H9 (cell line): ENCODE measurements around the gene MESD. TPM values are rescaled to one million over a fixed set of nuclear protein-coding genes. Genes with fewer than 3 reads are reported as not detected.
A peak's percentile ranks its signal among the peaks of the same experiment; 100 is the strongest.

Source experiments
- DNase-seq: peaks from one replicate; pipeline ENCODE4 v3.0.0-alpha.2; 2017
- H2AFZ ChIP-seq: one replicate; pipeline ENCODE4 v1.6.1; 2013; ENCODE audit warnings: mild to moderate bottlenecking, low read length, control low read depth, moderate library complexity
- H2AK5ac ChIP-seq: 2 replicates; pipeline ENCODE4 v1.6.1; 2013; ENCODE audit warnings: low read length, control low read depth, mixed read lengths; ENCODE audit not compliant: insufficient read length
- H2BK120ac ChIP-seq: one replicate; pipeline ENCODE4 v1.6.1; 2013; ENCODE audit warnings: low read depth, mild to moderate bottlenecking, low read length, control low read depth, inconsistent platforms; ENCODE audit not compliant: poor library complexity, severe bottlenecking
- H2BK12ac ChIP-seq: 2 replicates; pipeline ENCODE4 v1.6.1; 2013; ENCODE audit warnings: low read length, control low read depth, mixed read lengths, low read depth; ENCODE audit not compliant: insufficient read length
- H2BK15ac ChIP-seq: 2 replicates; pipeline ENCODE4 v1.6.1; 2013; ENCODE audit warnings: low read depth, low read length, control low read depth
- H2BK20ac ChIP-seq: one replicate; pipeline ENCODE4 v1.6.1; 2013; ENCODE audit warnings: low read depth, mild to moderate bottlenecking, low read length, control low read depth, inconsistent platforms; ENCODE audit not compliant: poor library complexity, severe bottlenecking
- H2BK5ac ChIP-seq: 2 replicates; pipeline ENCODE4 v1.6.1; 2013; ENCODE audit warnings: low read length, control low read depth, mixed read lengths; ENCODE audit not compliant: insufficient read length
- H3K14ac ChIP-seq: 2 replicates; pipeline ENCODE4 v1.6.1; 2013; ENCODE audit warnings: low read length, control low read depth; ENCODE audit not compliant: insufficient read depth
- H3K18ac ChIP-seq: 2 replicates; pipeline ENCODE4 v1.6.1; 2013; ENCODE audit warnings: low read depth, mild to moderate bottlenecking, mixed read lengths, low read length, control low read depth; ENCODE audit not compliant: insufficient read length
- H3K23ac ChIP-seq: 2 replicates; pipeline ENCODE4 v1.6.1; 2013; ENCODE audit warnings: low read length, control low read depth, mixed read lengths, low read depth; ENCODE audit not compliant: insufficient read length
- H3K23me2 ChIP-seq: 2 replicates; pipeline ENCODE4 v1.6.1; 2013; ENCODE audit warnings: low read depth, mild to moderate bottlenecking, mixed read lengths, low read length, control low read depth; ENCODE audit not compliant: insufficient read length, poor library complexity, severe bottlenecking
- H3K27ac ChIP-seq: 2 replicates; pipeline ENCODE4 v1.5.1; 2013; ENCODE audit warnings: low read length, control low read depth, mixed read lengths, low read depth; ENCODE audit not compliant: insufficient read length
- H3K27me3 ChIP-seq: 2 replicates; pipeline ENCODE4 v1.6.1; 2013; ENCODE audit warnings: low read length, control low read depth, inconsistent platforms; ENCODE audit not compliant: insufficient read depth
- H3K4ac ChIP-seq: 2 replicates; pipeline ENCODE4 v1.6.1; 2013; ENCODE audit warnings: low read depth, mild to moderate bottlenecking, control low read depth, inconsistent platforms, low read length, moderate library complexity
- H3K4me1 ChIP-seq: 2 replicates; pipeline ENCODE4 v1.6.1; 2013; ENCODE audit warnings: low read length, control low read depth, inconsistent platforms; ENCODE audit not compliant: insufficient read depth
- H3K4me2 ChIP-seq: 2 replicates; pipeline ENCODE4 v1.6.1; 2013; ENCODE audit warnings: low read length, control low read depth, mixed read lengths; ENCODE audit not compliant: insufficient read length, insufficient read depth
- H3K56ac ChIP-seq: 2 replicates; pipeline ENCODE4 v1.6.1; 2013; ENCODE audit warnings: low read depth, mild to moderate bottlenecking, mixed read lengths, low read length, control low read depth; ENCODE audit not compliant: insufficient read length
- H3K79me1 ChIP-seq: 2 replicates; pipeline ENCODE4 v1.6.1; 2013; ENCODE audit warnings: low read depth, mild to moderate bottlenecking, moderate library complexity, low read length, control low read depth, inconsistent platforms; ENCODE audit not compliant: insufficient read depth, poor library complexity, severe bottlenecking
- H3K79me2 ChIP-seq: 2 replicates; pipeline ENCODE4 v1.6.1; 2013; ENCODE audit warnings: low read length, control low read depth, inconsistent platforms; ENCODE audit not compliant: insufficient read depth
- H3K9ac ChIP-seq: 2 replicates; pipeline ENCODE4 v1.6.1; 2013; ENCODE audit warnings: low read length, control low read depth, mixed read lengths; ENCODE audit not compliant: insufficient read length; ENCODE audit errors: extremely low read depth
- H3K9me3 ChIP-seq: one replicate; pipeline ENCODE4 v1.6.1; 2013; ENCODE audit warnings: low read depth, low read length, inconsistent platforms; ENCODE audit not compliant: control insufficient read depth
- H3T11ph ChIP-seq: one replicate; pipeline ENCODE4 v1.6.1; 2013; ENCODE audit warnings: mild to moderate bottlenecking, low read length, control low read depth, inconsistent platforms
- H4K20me1 ChIP-seq: one replicate; pipeline ENCODE4 v1.6.1; 2013; ENCODE audit not compliant: control insufficient read depth, insufficient read length, insufficient read depth
- H4K5ac ChIP-seq: 2 replicates; pipeline ENCODE4 v1.6.1; 2013; ENCODE audit warnings: low read depth, mild to moderate bottlenecking, mixed read lengths, low read length, control low read depth; ENCODE audit not compliant: insufficient read length
- H4K8ac ChIP-seq: replicated peaks from 2 replicates; pipeline ENCODE4 v1.6.1; 2013; ENCODE audit warnings: low read length, control low read depth, mixed read lengths, low read depth; ENCODE audit not compliant: insufficient read length
- H4K91ac ChIP-seq: 2 replicates; pipeline ENCODE4 v1.6.1; 2013; ENCODE audit warnings: low read depth, mild to moderate bottlenecking, moderate library complexity, mixed read lengths, low read length, control low read depth; ENCODE audit not compliant: insufficient read length
- H3K27ac Mint-ChIP-seq, 3 experiments: 2 replicates in 2 of 3; 3 replicates in 1 of 3; pipeline ENCODE4 v1.8.0; 2020 to 2021; ENCODE audit warnings: mixed read lengths in 3 of 3, mild to moderate bottlenecking in 1 of 3, moderate library complexity in 1 of 3
- H3K27me3 Mint-ChIP-seq: 2 replicates; pipeline ENCODE4 v1.8.0; 2021; ENCODE audit warnings: low read depth, mild to moderate bottlenecking, moderate library complexity, mixed read lengths
- H3K36me3 Mint-ChIP-seq, 3 experiments: 2 replicates in 2 of 3; 3 replicates in 1 of 3; pipeline ENCODE4 v1.8.0; 2020 to 2021; ENCODE audit warnings: low read depth in 3 of 3, mixed read lengths in 3 of 3; ENCODE audit not compliant: insufficient read depth in 1 of 3
- H3K4me1 Mint-ChIP-seq, 2 experiments: 2 replicates each; pipeline ENCODE4 v1.8.0; 2020; ENCODE audit warnings: mixed read lengths in 2 of 2
- H3K4me3 Mint-ChIP-seq, 2 experiments: 2 replicates in 1 of 2; 3 replicates in 1 of 2; pipeline ENCODE4 v1.8.0; 2020 to 2021; ENCODE audit warnings: mild to moderate bottlenecking in 2 of 2, mixed read lengths in 2 of 2, moderate library complexity in 1 of 2
- H3K9me3 Mint-ChIP-seq, 2 experiments: 2 replicates in 1 of 2; 3 replicates in 1 of 2; pipeline ENCODE4 v1.8.0; 2020; ENCODE audit warnings: mild to moderate bottlenecking in 2 of 2, mixed read lengths in 2 of 2, moderate library complexity in 1 of 2
- WGBS: extraction: QIAGEN DNeasy Blood & Tissue Kit; methylation state at CpG from one replicate; pipeline ENCODE4 v1.1.7; 2013; ENCODE audit warnings: missing lambda C conversion rate, low lambda C conversion rate, mixed read lengths; ENCODE audit not compliant: insufficient read length; ENCODE audit errors: extremely low coverage; 5-methylcytosine and 5-hydroxymethylcytosine counted together
- total RNA-seq: library from RNA; stranded (reverse); gene quantifications from 2 replicates; pipeline ENCODE4 v1.2.1, GENCODE V29; 2021
- TF ChIP-seq, protein P1 (sequence below): fragments of 200-600 bp; sonication (generic); conservative IDR thresholded peaks from 3 replicates; pipeline ENCODE4 v1.8.0; 2021; ENCODE audit warnings: antibody characterized with exemption, mild to moderate bottlenecking

MESD gene
- total RNA-seq, 1 experiment from 2014 or later: 29.1 TPM

DNA sequence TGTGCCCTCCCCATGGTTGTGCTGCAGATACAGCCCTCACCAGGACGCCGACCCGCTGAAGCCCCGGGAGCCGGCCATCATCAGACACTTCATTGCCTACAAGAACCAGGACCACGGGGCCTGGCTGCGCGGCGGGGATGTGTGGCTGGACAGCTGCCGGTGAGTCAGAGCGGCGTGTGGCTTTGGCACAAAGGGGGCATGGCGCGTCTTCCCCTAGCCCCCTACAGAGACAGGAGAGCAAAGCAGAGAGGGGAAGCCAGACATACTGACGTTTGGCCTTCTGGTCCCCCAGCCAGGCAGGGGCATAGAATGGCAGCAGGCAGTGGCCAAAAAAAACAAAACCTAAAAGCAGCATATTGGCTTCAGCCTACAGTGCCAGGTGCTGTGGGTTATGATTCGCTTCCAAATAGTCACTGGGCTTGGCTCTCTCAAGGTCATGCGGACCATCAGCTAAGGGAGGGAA lies 64.0 kb downstream of the MESD start:
- Histone ChIP-seq H3K4me1 (no peaks in the 10 kb centered on the region), H2BK120ac (no peak overlapping the region), H3T11ph (no peak overlapping the region), H2BK5ac (no peak overlapping the region), H2BK12ac (no peak overlapping the region), H4K5ac (no peak overlapping the region), H3K56ac (no peak overlapping the region), H2AK5ac (no peak overlapping the region), H3K4me2 (no peak overlapping the region), H3K14ac (no peak overlapping the region), H3K79me2 (no peaks in the 10 kb centered on the region), H3K9me3 (no peaks in the 10 kb centered on the region), H4K8ac (no peak overlapping the region), H2BK15ac (no peak overlapping the region), H2AFZ (no peak overlapping the region), H3K18ac (no peak overlapping the region), H3K4ac (no peak overlapping the region), H3K9ac (no peak overlapping the region), H4K91ac (no peak overlapping the region), H3K27ac (no peak overlapping the region), H4K20me1 (no peaks in the 10 kb centered on the region), H3K23ac (no peak overlapping the region), H2BK20ac (no peak overlapping the region), H3K23me2 (no peaks in the 10 kb centered on the region), H3K79me1 (no peaks in the 10 kb centered on the region), H3K27me3 (no peaks in the 10 kb centered on the region)
- no peaks in the 10 kb centered on the region for H3K9me3 Mint-ChIP-seq
- WGBS: no CpG with 5 or more reads among the region's 17 CpGs
- TF ChIP-seq, protein P1, sequence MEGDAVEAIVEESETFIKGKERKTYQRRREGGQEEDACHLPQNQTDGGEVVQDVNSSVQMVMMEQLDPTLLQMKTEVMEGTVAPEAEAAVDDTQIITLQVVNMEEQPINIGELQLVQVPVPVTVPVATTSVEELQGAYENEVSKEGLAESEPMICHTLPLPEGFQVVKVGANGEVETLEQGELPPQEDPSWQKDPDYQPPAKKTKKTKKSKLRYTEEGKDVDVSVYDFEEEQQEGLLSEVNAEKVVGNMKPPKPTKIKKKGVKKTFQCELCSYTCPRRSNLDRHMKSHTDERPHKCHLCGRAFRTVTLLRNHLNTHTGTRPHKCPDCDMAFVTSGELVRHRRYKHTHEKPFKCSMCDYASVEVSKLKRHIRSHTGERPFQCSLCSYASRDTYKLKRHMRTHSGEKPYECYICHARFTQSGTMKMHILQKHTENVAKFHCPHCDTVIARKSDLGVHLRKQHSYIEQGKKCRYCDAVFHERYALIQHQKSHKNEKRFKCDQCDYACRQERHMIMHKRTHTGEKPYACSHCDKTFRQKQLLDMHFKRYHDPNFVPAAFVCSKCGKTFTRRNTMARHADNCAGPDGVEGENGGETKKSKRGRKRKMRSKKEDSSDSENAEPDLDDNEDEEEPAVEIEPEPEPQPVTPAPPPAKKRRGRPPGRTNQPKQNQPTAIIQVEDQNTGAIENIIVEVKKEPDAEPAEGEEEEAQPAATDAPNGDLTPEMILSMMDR: no peak
- peaks cover 3% of the 10 kb centered on the region for H3K27me3 Mint-ChIP-seq
- no peaks in the 10 kb centered on the region for H3K4me1 Mint-ChIP-seq
- no peaks in the 10 kb centered on the region; a peak in 1 of 7 replicates for H3K36me3 Mint-ChIP-seq
- H3K27ac Mint-ChIP-seq: 0 out of 7 replicates have a peak overlapping the region, but pooled peaks of 1 of the 3 experiments have one; percentile 31
- no peak overlapping the region for H3K4me3 Mint-ChIP-seq
- DNase-seq: no peak
